SK-N-SH (cell line): ENCODE measurements around the gene ATP2B2. TPM values are rescaled to one million over a fixed set of nuclear protein-coding genes. Genes with fewer than 3 reads are reported as not detected.

ENCODE experiments used
- CTCF ChIA-PET: fragments of 300-600, 350-600 bp; formaldehyde crosslinking; extraction: SDS; loops from one replicate; lab custom pipeline; 2021; lab: Yijun Ruan, JAX
- POLR2A ChIA-PET: fragments of 350-600 bp; sonication (Branson Sonifier 250); formaldehyde crosslinking; extraction: SDS; loops from one replicate; lab custom pipeline; 2020; ENCODE audit warnings: antibody characterized with exemption, inconsistent platforms; lab: Yijun Ruan, JAX
- DNase-seq: peaks from one replicate; pipeline ENCODE4 v3.0.0; 2012
- H2AFZ ChIP-seq: fragments of 200-600 bp; sonication (generic); 2 replicates; pipeline ENCODE4 v1.8.1; 2016; ENCODE audit warnings: antibody characterized with exemption, mild to moderate bottlenecking, low read depth
- H3F3A ChIP-seq: fragments of 200-600 bp; sonication (generic); replicated peaks from 2 replicates; pipeline ENCODE3; 2016; ENCODE audit warnings: antibody characterized with exemption, mild to moderate bottlenecking; ENCODE audit not compliant: insufficient read depth
- H3K27ac ChIP-seq, 2 experiments: fragments of 200-500 bp in 1 of 2; fragments of 200-600 bp in 1 of 2; sonication (Bioruptor generic) in 1 of 2; sonication (generic), shearing (Covaris generic) in 1 of 2; 2 replicates each; pipeline versions ENCODE4 v1.5.1 to v1.6.1; 2014 to 2016; ENCODE audit warnings: low read depth in 2 of 2, inconsistent platforms in 1 of 2, low read length in 1 of 2, mild to moderate bottlenecking in 1 of 2, mixed read lengths in 1 of 2
- H3K27me3 ChIP-seq: fragments of 200-600 bp; sonication (generic), shearing (Covaris generic); 2 replicates; pipeline ENCODE4 v1.6.1; 2016; ENCODE audit warnings: mixed run types; ENCODE audit not compliant: insufficient read depth
- H3K36me3 ChIP-seq, 2 experiments: fragments of 200-500 bp in 1 of 2; fragments of 200-600 bp in 1 of 2; sonication (Bioruptor generic) in 1 of 2; sonication (generic) in 1 of 2; replicated peaks in 1 of 2; 2 replicates each; pipeline versions ENCODE3 to v1.5.1; 2014 to 2016; ENCODE audit warnings: low read length in 1 of 2, mild to moderate bottlenecking in 1 of 2; ENCODE audit not compliant: insufficient read depth in 2 of 2, control insufficient read depth in 1 of 2
- H3K4me1 ChIP-seq, 2 experiments: fragments of 200-500 bp in 1 of 2; fragments of 200-600 bp in 1 of 2; sonication (Bioruptor generic) in 1 of 2; sonication (generic), shearing (Covaris generic) in 1 of 2; 2 replicates each; pipeline versions ENCODE4 v1.5.1 to v1.6.1; 2014 to 2016; ENCODE audit warnings: low read depth in 1 of 2, low read length in 1 of 2, mixed run types in 1 of 2; ENCODE audit not compliant: insufficient read depth in 2 of 2, control insufficient read depth in 1 of 2
- H3K4me2 ChIP-seq: fragments of 200-600 bp; sonication (generic), shearing (Covaris generic); 2 replicates; pipeline ENCODE4 v1.6.1; 2017; ENCODE audit warnings: mixed run types
- H3K4me3 ChIP-seq, 2 experiments: fragments of 200-500 bp in 1 of 2; fragments of 200-600 bp in 1 of 2; sonication (Bioruptor generic) in 1 of 2; sonication (generic), shearing (Covaris generic) in 1 of 2; 2 replicates each; pipeline versions ENCODE4 v1.5.1 to v1.8.1; 2014 to 2016; ENCODE audit warnings: low read depth in 2 of 2, inconsistent platforms in 1 of 2, low read length in 1 of 2, mild to moderate bottlenecking in 1 of 2, mixed read lengths in 1 of 2, moderate library complexity in 1 of 2
- H3K79me2 ChIP-seq: fragments of 200-600 bp; sonication (generic); 2 replicates; pipeline ENCODE4 v1.8.1; 2017; ENCODE audit warnings: mild to moderate bottlenecking; ENCODE audit not compliant: insufficient read depth
- H3K9ac ChIP-seq: fragments of 200-600 bp; sonication (generic); 2 replicates; pipeline ENCODE4 v1.6.1; 2017; ENCODE audit warnings: mixed run types
- H3K9me2 ChIP-seq: fragments of 200-600 bp; sonication (generic); 2 replicates; pipeline ENCODE4 v1.6.1; 2017; ENCODE audit warnings: mixed run types
- H3K9me3 ChIP-seq: fragments of 200-600 bp; sonication (generic); 2 replicates; pipeline ENCODE4 v1.6.1; 2017; ENCODE audit warnings: mixed run types, mild to moderate bottlenecking, moderate library complexity
- H4K20me1 ChIP-seq: fragments of 200-600 bp; sonication (generic); 2 replicates; pipeline ENCODE4 v1.6.1; 2017; ENCODE audit warnings: mild to moderate bottlenecking, mixed run types; ENCODE audit not compliant: insufficient read depth
- CHD2 ChIP-seq: fragments of 150-350 bp; IDR thresholded peaks from 2 replicates; pipeline ENCODE4 v1.6.1; 2018; ENCODE audit warnings: low read length; ENCODE audit not compliant: partially characterized antibody
- CTCF ChIP-seq: fragments of 200-600 bp; sonication (generic); IDR thresholded peaks from 2 replicates; pipeline ENCODE4 v1.6.1; 2017; ENCODE audit warnings: antibody characterized with exemption, mild to moderate bottlenecking, moderate library complexity
- ELF1 ChIP-seq: IDR thresholded peaks from 2 replicates; pipeline ENCODE4 v1.4.0; 2012
- EZH2phosphoT487 ChIP-seq: fragments of 200-600 bp; sonication (generic); IDR thresholded peaks from 2 replicates; pipeline ENCODE4 v1.6.1; 2017; ENCODE audit warnings: low read depth, mixed run types, mild to moderate bottlenecking, antibody characterized with exemption, moderate library complexity, borderline replicate concordance
- GABPA ChIP-seq: IDR thresholded peaks from 2 replicates; pipeline ENCODE4 v1.4.0; 2012; ENCODE audit warnings: low read depth, mild to moderate bottlenecking
- IRF3 ChIP-seq: fragments of 150-350 bp; IDR thresholded peaks from 2 replicates; pipeline ENCODE4 v1.6.1; 2016; ENCODE audit warnings: mild to moderate bottlenecking, low read depth, low read length
- JUND ChIP-seq: IDR thresholded peaks from 2 replicates; pipeline ENCODE4 v1.4.0; 2012
- MEF2A ChIP-seq: IDR thresholded peaks from 2 replicates; pipeline ENCODE4 v1.4.0; 2012; ENCODE audit warnings: low read depth, borderline replicate concordance
- NRF1 ChIP-seq: IDR thresholded peaks from 2 replicates; pipeline ENCODE4 v1.6.1; 2012; ENCODE audit warnings: low read depth, mild to moderate bottlenecking, low read length
- PBX3 ChIP-seq: IDR thresholded peaks from 2 replicates; pipeline ENCODE4; 2012
- POLR2AphosphoS5 ChIP-seq: IDR thresholded peaks from 2 replicates; pipeline ENCODE4 v1.6.1; 2012; ENCODE audit warnings: low read depth, low read length
- RAD21 ChIP-seq: IDR thresholded peaks from 2 replicates; pipeline ENCODE4 v1.6.1; 2012; ENCODE audit warnings: mild to moderate bottlenecking, low read length
- RCOR1 ChIP-seq: fragments of 150-350 bp; IDR thresholded peaks from 2 replicates; pipeline ENCODE4 v1.6.1; 2017; ENCODE audit warnings: antibody characterized with exemption, low read length
- RFX5 ChIP-seq: IDR thresholded peaks from 2 replicates; pipeline ENCODE4 v1.6.1; 2012; ENCODE audit warnings: mild to moderate bottlenecking, improper control_type of control experiment, low read length
- RXRA ChIP-seq: IDR thresholded peaks from 2 replicates; pipeline ENCODE4 v1.4.0; 2012; ENCODE audit warnings: low read depth, mild to moderate bottlenecking, borderline replicate concordance
- TAF1 ChIP-seq: IDR thresholded peaks from 2 replicates; pipeline ENCODE4 v1.6.1; 2012; ENCODE audit warnings: low read depth, mild to moderate bottlenecking, low read length, moderate library complexity, borderline replicate concordance
- USF1 ChIP-seq: IDR thresholded peaks from 2 replicates; pipeline ENCODE4 v1.4.0; 2012; ENCODE audit warnings: low read depth, borderline replicate concordance
- USF2 ChIP-seq: fragments of 150-350 bp; IDR thresholded peaks from 2 replicates; pipeline ENCODE4 v1.6.1; 2017; ENCODE audit warnings: antibody characterized with exemption, low read length, low read depth, borderline replicate concordance
- YY1 ChIP-seq: IDR thresholded peaks from 2 replicates; pipeline ENCODE4 v1.4.0; 2012; ENCODE audit warnings: low read depth, mild to moderate bottlenecking
- ZBTB33 ChIP-seq: IDR thresholded peaks from 2 replicates; pipeline ENCODE4 v1.4.0; 2012; ENCODE audit warnings: low read depth, borderline replicate concordance
- WGBS: methylation state at CpG from one replicate; pipeline ENCODE4 v1.1.6; 2017; ENCODE audit warnings: low lambda C conversion rate; 5-methylcytosine and 5-hydroxymethylcytosine counted together
- polyA plus RNA-seq, 3 experiments: library from polyadenylated mRNA; depleted of rRNA; stranded (reverse); fragments of >200 nt; gene quantifications; 2 replicates each; pipeline ENCODE4 v1.2.3, GENCODE V29; 2012

The ATP2B2 gene
- polyA plus RNA-seq, 1 of the 3 experiments (the other 2 are of a cell fraction): 0.15 TPM

- H3K9me3 ChIP-seq: no peaks in the 10 kb centered on the region
- no peak overlapping the region for H3K4me2 ChIP-seq
- H3K4me3 ChIP-seq: no peak overlapping the region
- no peaks in the 10 kb centered on the region for H3K36me3 ChIP-seq
- no peak overlapping the region for H3K27ac ChIP-seq
- 47% methylated on average over 6 of the region's 8 CpGs for WGBS
- ChIA-PET CTCF (interaction anchor here (1.9 kb wide), 1 partner anchor 224 kb away, joined by 7 read pairs; no protein-coding TSS in a partner anchor), POLR2A (no interaction called here)
- DNase-seq: no peak
- no peaks in the 10 kb centered on the region for H3K4me1 ChIP-seq
- H2AFZ ChIP-seq: no peak overlapping the region
- no peaks in the 10 kb centered on the region for H3K79me2 ChIP-seq
- H3K9ac ChIP-seq: no peak overlapping the region
- no peaks in the 10 kb centered on the region for H3F3A ChIP-seq
- no peaks in the 10 kb centered on the region for H4K20me1 ChIP-seq
- H3K9me2 ChIP-seq: no peaks in the 10 kb centered on the region
- TF ChIP-seq EZH2phosphoT487: no peak
- TF ChIP-seq RAD21: no peak
- TF ChIP-seq ZBTB33: no peak
- TF ChIP-seq RFX5: no peak
- no peak for TF ChIP-seq YY1
- no peak for TF ChIP-seq GABPA
- no peak for TF ChIP-seq TAF1
- no peak for TF ChIP-seq PBX3
- TF ChIP-seq JUND: no peak
- no peak for TF ChIP-seq POLR2AphosphoS5
- TF ChIP-seq USF1: no peak
- TF ChIP-seq CHD2: no peak
- TF ChIP-seq RCOR1: no peak
- no peak for TF ChIP-seq CTCF
- TF ChIP-seq NRF1: no peak
- TF ChIP-seq IRF3: no peak
- TF ChIP-seq USF2: no peak
- no peak for TF ChIP-seq RXRA
- no peak for TF ChIP-seq MEF2A
- TF ChIP-seq ELF1: no peak
- peaks cover 6% of the 10 kb centered on the region; the same call in 1 of the 2 replicates for H3K27me3 ChIP-seq
Measured at GRCh38 chr3:10514407-10515069, 9.2 kb upstream of the ATP2B2 start.
